Measurements from ENCODE around the gene FRK.

DNA sequence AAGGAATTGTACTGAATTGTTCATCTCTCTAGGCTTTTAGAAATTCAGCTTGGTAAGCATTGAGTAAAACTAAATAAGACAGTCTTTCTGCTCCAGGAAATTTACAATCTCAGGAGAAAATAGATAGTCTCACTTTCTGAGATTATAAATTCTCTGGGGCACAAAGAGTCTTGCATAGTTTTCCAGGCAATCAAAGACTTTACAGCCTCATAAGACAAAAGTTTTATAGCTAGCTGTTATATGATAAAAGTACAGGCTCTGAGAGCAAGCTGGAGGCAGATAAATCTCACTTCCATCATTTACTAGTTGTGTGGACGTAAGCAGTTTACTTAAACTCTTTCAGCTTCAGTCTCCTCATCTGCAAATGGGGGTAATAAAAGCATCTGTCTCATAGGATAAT, 11.4 kb downstream of the FRK start:
- TF ChIP-seq EZH2phosphoT487 (IDR thresholded peaks at IDR 0.05; ENCODE audit: borderline replicate concordance), result no peak
- TF ChIP-seq, protein P1, sequence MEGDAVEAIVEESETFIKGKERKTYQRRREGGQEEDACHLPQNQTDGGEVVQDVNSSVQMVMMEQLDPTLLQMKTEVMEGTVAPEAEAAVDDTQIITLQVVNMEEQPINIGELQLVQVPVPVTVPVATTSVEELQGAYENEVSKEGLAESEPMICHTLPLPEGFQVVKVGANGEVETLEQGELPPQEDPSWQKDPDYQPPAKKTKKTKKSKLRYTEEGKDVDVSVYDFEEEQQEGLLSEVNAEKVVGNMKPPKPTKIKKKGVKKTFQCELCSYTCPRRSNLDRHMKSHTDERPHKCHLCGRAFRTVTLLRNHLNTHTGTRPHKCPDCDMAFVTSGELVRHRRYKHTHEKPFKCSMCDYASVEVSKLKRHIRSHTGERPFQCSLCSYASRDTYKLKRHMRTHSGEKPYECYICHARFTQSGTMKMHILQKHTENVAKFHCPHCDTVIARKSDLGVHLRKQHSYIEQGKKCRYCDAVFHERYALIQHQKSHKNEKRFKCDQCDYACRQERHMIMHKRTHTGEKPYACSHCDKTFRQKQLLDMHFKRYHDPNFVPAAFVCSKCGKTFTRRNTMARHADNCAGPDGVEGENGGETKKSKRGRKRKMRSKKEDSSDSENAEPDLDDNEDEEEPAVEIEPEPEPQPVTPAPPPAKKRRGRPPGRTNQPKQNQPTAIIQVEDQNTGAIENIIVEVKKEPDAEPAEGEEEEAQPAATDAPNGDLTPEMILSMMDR (conservative IDR thresholded peaks at IDR 0.05; ENCODE audit: low read length), result no peak

Data from Loucy (cell line).